ENCODE measurements around the gene GLIPR2. TPM values are rescaled to one million over a fixed set of nuclear protein-coding genes. Genes with fewer than 3 reads are reported as not detected.

The GLIPR2 gene
- polyA plus RNA-seq, 1 donor from 2014 or later = 8.0 TPM

GRCh38 chr9:36207016-36207415 lies 70.5 kb downstream of the GLIPR2 start:
- Histone ChIP-seq H3K9ac (ENCODE audit: low read length) (no peak overlapping the region), H3K4me3 (ENCODE audit: low read length) (no peak overlapping the region), H3K79me2 (replicated peaks; ENCODE audit: insufficient read depth, low read length) (no peaks in the 10 kb centered on the region), H3F3A (ENCODE audit: insufficient read depth, low read length, poor library complexity, severe bottlenecking) (no peaks in the 10 kb centered on the region), H3K4me2 (ENCODE audit: low read length) (no peak overlapping the region), H3K9me2 (ENCODE audit: insufficient read depth, low read length) (no peaks in the 10 kb centered on the region), H3K36me3 (ENCODE audit: insufficient read depth, low read length) (peaks cover 10% of the 10 kb centered on the region), H3K27ac (ENCODE audit: low read length) (no peak overlapping the region), H2AFZ (ENCODE audit: low read depth, low read length) (no peak overlapping the region), H3K27me3 (ENCODE audit: insufficient read depth, low read depth, low read length) (no peaks in the 10 kb centered on the region), H3K9me3 (ENCODE audit: low read length) (no peaks in the 10 kb centered on the region), H4K20me1 (ENCODE audit: insufficient read depth) (no peaks in the 10 kb centered on the region)
- TF ChIP-seq MXI1 (conservative IDR thresholded peaks at IDR 0.05; ENCODE audit: poor library complexity, severe bottlenecking) (no peak), REST (IDR thresholded peaks at IDR 0.05; ENCODE audit: borderline replicate concordance) (no peak), RAD21 (conservative IDR thresholded peaks at IDR 0.05) (no peak), TAF1 (IDR thresholded peaks at IDR 0.05; ENCODE audit: low read depth) (no peak), POLR2AphosphoS5 (IDR thresholded peaks at IDR 0.05) (no peak), EP300 (conservative IDR thresholded peaks at IDR 0.05; ENCODE audit: poor library complexity, severe bottlenecking) (no peak), CTCF (IDR thresholded peaks at IDR 0.05; ENCODE audit: poor library complexity, severe bottlenecking) (no peak), SMC3 (conservative IDR thresholded peaks at IDR 0.05; ENCODE audit: poor library complexity) (no peak), EZH2 (IDR thresholded peaks at IDR 0.05; ENCODE audit: borderline replicate concordance, insufficient read depth, low read length, poor library complexity, severe bottlenecking) (no peak)

GRCh38 chr9:36207546-36208012 lies 71.0 kb downstream of the GLIPR2 start:
- no peak overlapping the region for H3K4me3 ChIP-seq (ENCODE audit: low read length)
- no peaks in the 10 kb centered on the region for H3F3A ChIP-seq (ENCODE audit: insufficient read depth, low read length, poor library complexity, severe bottlenecking)
- H3K9me2 ChIP-seq (ENCODE audit: insufficient read depth, low read length) = no peaks in the 10 kb centered on the region
- no peak overlapping the region for H3K27ac ChIP-seq (ENCODE audit: low read length)
- no peaks in the 10 kb centered on the region for H4K20me1 ChIP-seq (ENCODE audit: insufficient read depth)
- no peak overlapping the region for H2AFZ ChIP-seq (ENCODE audit: low read depth, low read length)
- H3K27me3 ChIP-seq (ENCODE audit: insufficient read depth, low read depth, low read length) = no peaks in the 10 kb centered on the region
- H3K9me3 ChIP-seq (ENCODE audit: low read length) = no peaks in the 10 kb centered on the region
- H3K9ac ChIP-seq (ENCODE audit: low read length) = no peak overlapping the region
- H3K4me2 ChIP-seq (ENCODE audit: low read length) = no peak overlapping the region
- H3K36me3 ChIP-seq (ENCODE audit: insufficient read depth, low read length) = peaks cover 12% of the 10 kb centered on the region
- no peaks in the 10 kb centered on the region for H3K79me2 ChIP-seq (replicated peaks; ENCODE audit: insufficient read depth, low read length)
- TF ChIP-seq RAD21 (conservative IDR thresholded peaks at IDR 0.05) (no peak), SMC3 (conservative IDR thresholded peaks at IDR 0.05; ENCODE audit: poor library complexity) (no peak), EP300 (conservative IDR thresholded peaks at IDR 0.05; ENCODE audit: poor library complexity, severe bottlenecking) (no peak), EZH2 (IDR thresholded peaks at IDR 0.05; ENCODE audit: borderline replicate concordance, insufficient read depth, low read length, poor library complexity, severe bottlenecking) (no peak), REST (IDR thresholded peaks at IDR 0.05; ENCODE audit: borderline replicate concordance) (no peak)

Measured in neural cell (in vitro differentiated cells).